ENCODE results near the gene FHIT. TPM values are rescaled to one million over a fixed set of nuclear protein-coding genes. Genes with fewer than 3 reads are reported as not detected.
A peak's percentile ranks its signal among the peaks of the same experiment; 100 is the strongest.

The FHIT gene
- total RNA-seq, 2 donors from 2014 or later: 10.4 to 15.8 TPM

- no peak for ATAC-seq
- H3K4me3 ChIP-seq: no peak overlapping the region
- H3K9me3 ChIP-seq: no peaks in the 10 kb centered on the region
- TF ChIP-seq CTCF (IDR thresholded peaks at IDR 0.05) (no peak), POLR2A (IDR thresholded peaks at IDR 0.05) (no peak)
- H3K27me3 ChIP-seq: no peaks in the 10 kb centered on the region
- no peak overlapping the region for H3K27ac ChIP-seq
- H3K36me3 ChIP-seq (replicated peaks in 1 of 2; ENCODE audit: insufficient read depth in 1 of 2, low read depth in 2 of 2): no peaks in the 10 kb centered on the region
- WGBS, 2 donors: 83 to 84% methylated on average over 2 of the region's 2 CpGs
- H3K4me1 ChIP-seq: no peaks in the 10 kb centered on the region
- DNase-seq: no peak
- intact Hi-C loops (cut with DNase I): no loop called here
These were observed 1233.6 kb downstream of the FHIT start for GRCh38 chr3:60017631-60018030.

GRCh38 chr3:60015032-60015705, 1236.1 kb downstream of the FHIT start:
- Histone ChIP-seq H3K4me1 (no peaks in the 10 kb centered on the region), H3K4me3 (no peak overlapping the region), H3K27ac (no peak overlapping the region), H3K36me3 (replicated peaks in 1 of 2; ENCODE audit: insufficient read depth in 1 of 2, low read depth in 2 of 2) (no peaks in the 10 kb centered on the region), H3K27me3 (no peaks in the 10 kb centered on the region), H3K9me3 (no peaks in the 10 kb centered on the region)
- no peak for DNase-seq
- WGBS, 2 donors: 87% methylated on average over 6 of the region's 6 CpGs
- intact Hi-C loops (cut with DNase I): no loop called here
- TF ChIP-seq CTCF (IDR thresholded peaks at IDR 0.05) (no peak), POLR2A (IDR thresholded peaks at IDR 0.05) (no peak)
- ATAC-seq: no peak

GRCh38 chr3:60013241-60013640, 1238.0 kb downstream of the FHIT start:
- TF ChIP-seq CTCF (IDR thresholded peaks at IDR 0.05) (no peak), POLR2A (IDR thresholded peaks at IDR 0.05) (no peak)
- no peak overlapping the region for H3K4me3 ChIP-seq
- WGBS, 2 donors: 67 to 84% methylated on average over 1 of the region's 1 CpG
- DNase-seq (no peak), ATAC-seq (no peak)
- no peaks in the 10 kb centered on the region for H3K27me3 ChIP-seq
- intact Hi-C loops (cut with DNase I): no loop called here
- no peaks in the 10 kb centered on the region for H3K4me1 ChIP-seq
- no peaks in the 10 kb centered on the region for H3K36me3 ChIP-seq (replicated peaks in 1 of 2; ENCODE audit: insufficient read depth in 1 of 2, low read depth in 2 of 2)
- no peaks in the 10 kb centered on the region for H3K9me3 ChIP-seq
- H3K27ac ChIP-seq: no peak overlapping the region

GRCh38 chr3:60011218-60011617, 1240.0 kb downstream of the FHIT start:
- no peaks in the 10 kb centered on the region for H3K9me3 ChIP-seq
- intact Hi-C loops (cut with DNase I): no loop called here
- TF ChIP-seq POLR2A (IDR thresholded peaks at IDR 0.05) (no peak), CTCF (IDR thresholded peaks at IDR 0.05) (no peak)
- no peaks in the 10 kb centered on the region for H3K36me3 ChIP-seq (replicated peaks in 1 of 2; ENCODE audit: insufficient read depth in 1 of 2, low read depth in 2 of 2)
- no peak for ATAC-seq
- no peak overlapping the region for H3K4me3 ChIP-seq
- no peak overlapping the region for H3K27ac ChIP-seq
- H3K4me1 ChIP-seq: no peaks in the 10 kb centered on the region
- 83 to 88% methylated on average over 9 of the region's 9 CpGs for WGBS, 2 donors
- no peaks in the 10 kb centered on the region for H3K27me3 ChIP-seq
- no peak for DNase-seq

GRCh38 chr3:60010781-60011180, 1240.5 kb downstream of the FHIT start:
- no peaks in the 10 kb centered on the region for H3K36me3 ChIP-seq (replicated peaks in 1 of 2; ENCODE audit: insufficient read depth in 1 of 2, low read depth in 2 of 2)
- intact Hi-C loops (cut with DNase I): no loop called here
- H3K4me3 ChIP-seq: no peak overlapping the region
- no peaks in the 10 kb centered on the region for H3K27me3 ChIP-seq
- no peaks in the 10 kb centered on the region for H3K4me1 ChIP-seq
- no peaks in the 10 kb centered on the region for H3K9me3 ChIP-seq
- H3K27ac ChIP-seq: no peak overlapping the region
- no peak for ATAC-seq
- WGBS, 2 donors: 72 to 78% methylated on average over 4 of the region's 4 CpGs
- DNase-seq: peak in 1 of 4 donors; percentile 4
- TF ChIP-seq CTCF (IDR thresholded peaks at IDR 0.05) (no peak), POLR2A (IDR thresholded peaks at IDR 0.05) (no peak)
